Naive thymus-derived CD4-positive, alpha-beta T cell (primary cell): ENCODE data around the gene RNF38. TPM values are rescaled to one million over a fixed set of nuclear protein-coding genes. Genes with fewer than 3 reads are reported as not detected.

Source experiments
- ATAC-seq: fragments of 150-1000 bp; cut with Tn5 transposase; 2 replicates; pipeline ENCODE4 v1.10.0; 2021; ENCODE audit warnings: mild to moderate bottlenecking, moderate library complexity
- CTCF ChIA-PET: fragments of 350-600 bp; sonication (Branson Sonifier 250); formaldehyde crosslinking; loops from one replicate; lab custom pipeline; 2021; ENCODE audit warnings: antibody characterized with exemption; lab: Charles Lee
- POLR2A ChIA-PET: fragments of 350-600 bp; sonication (Branson Sonifier 250); formaldehyde crosslinking; loops from one replicate; lab custom pipeline; 2021; ENCODE audit warnings: antibody characterized with exemption, inconsistent platforms; lab: Charles Lee
- DNase-seq, 9 donors: peaks; one replicate each; pipeline versions ENCODE4 v3.0.0 to v3.0.0-alpha.2; 2020 to 2022; ENCODE audit warnings: mixed read lengths in 1 of 9
- H3K27ac ChIP-seq: one replicate; pipeline ENCODE4 v1.7.0; 2013; ENCODE audit warnings: mild to moderate bottlenecking, low read depth, low read length, moderate library complexity
- H3K27me3 ChIP-seq, 2 donors: one replicate each; pipeline ENCODE4 v1.7.0; 2013; ENCODE audit warnings: low read length in 2 of 2, mild to moderate bottlenecking in 2 of 2, moderate library complexity in 2 of 2; ENCODE audit not compliant: control insufficient read depth in 2 of 2, insufficient read depth in 2 of 2
- H3K36me3 ChIP-seq, 3 experiments: 1 replicate in 2 of 3; 2 replicates in 1 of 3; pipeline ENCODE4 v1.7.0; 2013; ENCODE audit warnings: low read length in 3 of 3, mild to moderate bottlenecking in 3 of 3, moderate library complexity in 1 of 3; ENCODE audit not compliant: insufficient read depth in 3 of 3, control insufficient read depth in 2 of 3
- H3K4me1 ChIP-seq, 2 donors: one replicate each; pipeline ENCODE4 v1.7.0; 2013; ENCODE audit warnings: low read length in 2 of 2, mild to moderate bottlenecking in 2 of 2, moderate library complexity in 1 of 2; ENCODE audit not compliant: control insufficient read depth in 2 of 2, insufficient read depth in 2 of 2
- H3K4me3 ChIP-seq: 2 replicates; pipeline ENCODE4 v1.7.0; 2013; ENCODE audit warnings: mild to moderate bottlenecking, low read length
- H3K9me3 ChIP-seq, 3 experiments: 1 replicate in 2 of 3; 2 replicates in 1 of 3; pipeline ENCODE4 v1.7.0; 2013; ENCODE audit warnings: low read length in 3 of 3; ENCODE audit not compliant: control insufficient read depth in 2 of 3
- H3K27ac Mint-ChIP-seq, 9 donors: one replicate each; pipeline ENCODE4 v1.8.0; 2020 to 2022; ENCODE audit warnings: mixed read lengths in 9 of 9, mild to moderate bottlenecking in 8 of 9, moderate library complexity in 5 of 9, inconsistent platforms in 2 of 9
- H3K27me3 Mint-ChIP-seq, 5 donors: one replicate each; pipeline ENCODE4 v1.8.0; 2021 to 2022; ENCODE audit warnings: mixed read lengths in 5 of 5, mild to moderate bottlenecking in 1 of 5
- H3K36me3 Mint-ChIP-seq, 5 donors: one replicate each; pipeline ENCODE4 v1.8.0; 2020 to 2022; ENCODE audit warnings: mixed read lengths in 5 of 5, mild to moderate bottlenecking in 3 of 5, inconsistent platforms in 1 of 5
- H3K4me1 Mint-ChIP-seq, 7 donors: one replicate each; pipeline ENCODE4 v1.8.0; 2020 to 2022; ENCODE audit warnings: mixed read lengths in 7 of 7, mild to moderate bottlenecking in 3 of 7, inconsistent platforms in 1 of 7
- H3K4me3 Mint-ChIP-seq, 10 donors: one replicate each; pipeline ENCODE4 v1.8.0; 2020 to 2022; ENCODE audit warnings: mild to moderate bottlenecking in 10 of 10, mixed read lengths in 10 of 10, moderate library complexity in 6 of 10, inconsistent platforms in 2 of 10
- H3K9me3 Mint-ChIP-seq, 11 donors: one replicate each; pipeline ENCODE4 v1.8.0; 2020 to 2022; ENCODE audit warnings: mixed read lengths in 11 of 11, mild to moderate bottlenecking in 4 of 11, inconsistent platforms in 1 of 11, moderate library complexity in 1 of 11
- intact Hi-C, 2 donors: fragments of 100-400 bp; cut with micrococcal nuclease; formaldehyde crosslinking; loops; one replicate each; pipeline ENCODE4 v1.15.1; 2023
- polyA plus RNA-seq, 2 donors: library from polyadenylated mRNA; unstranded; fragments of 300-500 nt; fragmentation: Illumina TruSeq; gene quantifications; one replicate each; pipeline ENCODE4 v1.2.3, GENCODE V29; 2021
- total RNA-seq, 6 experiments: library from RNA in 5 of 6; stranded (reverse) in 5 of 6; gene quantifications; 1 replicate in 5 of 6; 2 replicates in 1 of 6; pipeline ENCODE4 v1.2.3 and lab custom pipeline; 2021 to 2026

Gene RNF38
- total and polyA plus RNA-seq, 7 experiments from 2014 or later: 16.8 to 88.2 (median 69.3) TPM

DNA sequence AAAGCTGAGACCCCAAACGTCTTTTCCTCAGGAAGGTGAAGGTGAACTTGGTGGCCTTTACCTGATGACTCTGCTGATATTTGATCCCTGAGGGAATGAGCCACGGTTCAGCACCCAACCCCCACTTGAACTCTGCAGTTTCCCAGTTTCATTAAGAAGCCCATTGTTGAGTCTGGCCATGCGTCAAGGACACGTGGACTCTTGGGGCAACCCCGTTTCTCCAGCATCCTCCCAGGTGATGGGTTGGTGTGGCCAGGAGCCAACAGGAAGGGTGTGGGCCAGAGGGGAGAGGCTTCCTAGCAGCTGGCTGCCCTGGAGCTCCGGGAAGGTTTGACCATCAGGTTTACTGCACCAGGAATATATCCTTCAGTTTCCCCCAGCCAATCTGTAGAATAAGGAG is 82.3 kb downstream of the RNF38 start:
- Histone ChIP-seq H3K4me3 (no peak overlapping the region), H3K36me3 (no peaks in the 10 kb centered on the region), H3K9me3 (no peaks in the 10 kb centered on the region), H3K27me3 (no peaks in the 10 kb centered on the region), H3K27ac (no peak overlapping the region), H3K4me1 (no peaks in the 10 kb centered on the region)
- Mint-ChIP-seq H3K4me1 (peaks cover 0 to 4% (median 0%) of the 10 kb centered on the region in 7 donors), H3K27ac (no peak overlapping the region), H3K4me3 (no peak overlapping the region), H3K27me3 (peaks cover 0 to 14% (median 0%) of the 10 kb centered on the region in 5 donors), H3K9me3 (peaks cover 0 to 5% (median 0%) of the 10 kb centered on the region in 11 donors), H3K36me3 (no peaks in the 10 kb centered on the region)
- intact Hi-C loops: no loop called here
- ChIA-PET CTCF (interaction anchor here (1.2 kb wide), 1 partner anchor 11 kb away, joined by 3 read pairs; no protein-coding TSS in a partner anchor), POLR2A (no interaction called here)
- ATAC-seq (no peak), DNase-seq (no peak)

DNA sequence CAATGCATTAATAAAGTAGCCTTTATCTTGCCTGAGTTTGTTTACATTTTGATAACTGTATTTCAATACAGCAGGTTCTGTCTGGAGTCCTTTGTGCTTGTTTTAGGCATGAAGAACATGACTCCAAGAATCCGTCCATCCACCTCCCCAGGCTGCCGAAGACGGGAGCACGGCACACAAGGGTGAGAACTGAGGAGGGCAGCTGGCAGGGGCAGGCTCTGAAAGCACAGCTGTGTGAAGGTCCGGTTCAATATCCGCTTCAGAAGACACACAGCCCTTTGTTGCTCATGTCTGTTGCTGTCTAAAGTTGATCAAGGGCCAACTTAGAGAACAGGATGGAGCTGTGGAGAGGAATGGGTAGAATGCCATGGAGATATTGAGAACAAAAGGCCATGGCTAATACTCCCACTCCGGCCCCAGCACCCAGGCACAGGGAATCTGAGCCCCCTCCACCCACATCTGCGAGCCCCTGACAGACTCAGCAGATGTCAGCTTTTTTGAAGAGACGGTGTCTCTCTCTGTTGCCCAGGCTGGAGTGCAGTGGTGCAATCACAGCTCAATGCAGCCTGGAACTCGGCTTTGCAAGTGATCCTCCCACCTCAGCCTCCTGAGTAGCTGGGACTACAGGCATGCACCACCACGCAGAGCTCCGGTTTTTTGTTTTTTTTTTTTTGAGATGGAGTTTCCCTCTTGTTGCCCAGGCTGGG is 83.3 kb downstream of the RNF38 start:
- H3K27me3 ChIP-seq: no peaks in the 10 kb centered on the region
- ChIA-PET CTCF (interaction anchor here (0.8 kb wide), 1 partner anchor 13 kb away, joined by 3 read pairs; no protein-coding TSS in a partner anchor), POLR2A (no interaction called here)
- intact Hi-C loops: no loop called here
- Mint-ChIP-seq H3K4me1 (peaks cover 0 to 4% (median 0%) of the 10 kb centered on the region in 7 donors), H3K27ac (no peak overlapping the region), H3K9me3 (peaks cover 0 to under 1% (median 0%) of the 10 kb centered on the region in 11 donors), H3K36me3 (no peaks in the 10 kb centered on the region), H3K4me3 (no peak overlapping the region), H3K27me3 (peaks cover 0 to 14% (median 0%) of the 10 kb centered on the region in 5 donors)
- H3K36me3 ChIP-seq: no peaks in the 10 kb centered on the region
- H3K4me1 ChIP-seq: no peaks in the 10 kb centered on the region
- no peaks in the 10 kb centered on the region for H3K9me3 ChIP-seq
- H3K27ac ChIP-seq: no peak overlapping the region
- no peak overlapping the region for H3K4me3 ChIP-seq
- DNase-seq (no peak), ATAC-seq (no peak)

DNA sequence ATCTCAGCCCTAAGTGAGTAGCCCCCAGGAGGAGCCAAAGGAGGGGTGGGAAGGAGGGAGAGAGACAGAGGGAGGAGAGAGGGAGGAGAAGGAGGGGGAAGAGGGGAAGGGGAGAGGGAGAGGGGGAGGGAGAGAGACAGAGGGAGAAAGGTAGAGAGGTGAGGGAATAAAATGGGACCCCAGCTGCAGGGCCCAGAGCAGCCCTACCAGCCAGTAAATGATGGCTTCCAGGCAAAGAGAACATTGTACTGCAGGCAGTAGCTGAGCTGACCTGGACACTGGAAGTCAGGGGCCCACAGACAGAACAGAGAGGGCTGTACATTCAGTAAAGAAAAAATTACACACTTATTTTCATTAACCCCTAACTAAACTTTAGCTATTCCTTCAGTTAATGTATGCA is 84.0 kb downstream of the RNF38 start:
- ChIA-PET POLR2A (no interaction called here), CTCF (interaction anchor here (0.6 to 0.8 kb wide), 2 partner anchors 11 to 14 kb away, joined by 3 read pairs; no protein-coding TSS in a partner anchor)
- peaks cover 0 to 14% (median 0%) of the 10 kb centered on the region in 5 donors for H3K27me3 Mint-ChIP-seq
- no peak overlapping the region for H3K27ac Mint-ChIP-seq
- ATAC-seq: no peak
- Histone ChIP-seq H3K4me1 (no peaks in the 10 kb centered on the region), H3K36me3 (no peaks in the 10 kb centered on the region), H3K4me3 (no peak overlapping the region), H3K27ac (no peak overlapping the region), H3K27me3 (no peaks in the 10 kb centered on the region), H3K9me3 (no peaks in the 10 kb centered on the region)
- no peak for DNase-seq
- H3K4me3 Mint-ChIP-seq: no peak overlapping the region
- no peaks in the 10 kb centered on the region for H3K36me3 Mint-ChIP-seq
- intact Hi-C loops: no loop called here
- H3K4me1 Mint-ChIP-seq: peaks cover 0 to 4% (median 0%) of the 10 kb centered on the region in 7 donors
- no peaks in the 10 kb centered on the region for H3K9me3 Mint-ChIP-seq

DNA sequence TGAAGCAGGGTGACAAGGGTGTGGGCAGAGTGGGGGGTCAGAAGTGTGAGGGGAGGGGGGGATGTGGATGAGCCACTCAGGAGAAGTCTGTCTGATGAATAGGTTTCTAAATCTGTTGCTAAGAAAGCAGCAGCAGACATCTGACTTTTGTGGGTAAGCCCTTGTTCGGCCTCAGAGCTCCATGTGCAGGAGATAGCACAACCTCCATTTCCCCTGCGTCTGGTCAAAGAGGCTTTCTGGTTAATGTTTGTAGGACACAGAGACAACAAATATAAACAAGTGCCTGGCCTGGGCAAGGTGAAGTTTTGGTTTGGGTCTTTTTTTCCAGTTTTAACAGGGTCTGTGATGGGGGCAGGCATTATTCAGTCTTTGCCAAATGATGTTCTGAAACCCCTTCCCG is 84.8 kb downstream of the RNF38 start:
- Histone ChIP-seq H3K4me3 (no peak overlapping the region), H3K36me3 (no peaks in the 10 kb centered on the region), H3K9me3 (no peaks in the 10 kb centered on the region), H3K27me3 (no peaks in the 10 kb centered on the region), H3K4me1 (no peaks in the 10 kb centered on the region), H3K27ac (no peak overlapping the region)
- no peaks in the 10 kb centered on the region for H3K9me3 Mint-ChIP-seq
- ATAC-seq: no peak
- peaks cover 0 to 14% (median 0%) of the 10 kb centered on the region in 5 donors for H3K27me3 Mint-ChIP-seq
- H3K4me1 Mint-ChIP-seq: peaks cover 0 to 4% (median 0%) of the 10 kb centered on the region in 7 donors
- intact Hi-C loops: no loop called here
- H3K27ac Mint-ChIP-seq: no peak overlapping the region
- no peaks in the 10 kb centered on the region for H3K36me3 Mint-ChIP-seq
- ChIA-PET CTCF (no interaction called here), POLR2A (no interaction called here)
- DNase-seq: no peak
- no peak overlapping the region for H3K4me3 Mint-ChIP-seq

DNA sequence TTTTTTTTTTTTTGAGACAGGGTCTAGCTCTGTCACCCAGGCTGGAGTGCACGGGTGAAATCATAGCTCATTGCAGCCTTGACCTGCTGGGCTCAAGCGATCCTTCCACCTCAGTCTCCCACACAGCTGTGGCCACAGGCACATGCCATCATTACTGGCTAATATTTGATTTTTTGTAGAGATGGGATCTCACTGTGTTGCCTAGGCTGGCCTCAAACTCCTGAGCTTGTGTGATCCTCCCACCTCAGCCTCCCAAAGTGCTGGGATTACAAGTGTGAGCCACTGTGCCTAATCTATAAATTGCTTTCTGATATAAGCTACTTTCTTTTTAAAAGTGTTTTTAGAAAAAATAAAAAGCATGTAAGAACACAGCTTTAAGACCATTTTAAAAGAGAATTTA is 85.3 kb downstream of the RNF38 start:
- intact Hi-C loops: no loop called here
- DNase-seq: no peak
- CTCF ChIA-PET: interaction anchor here (1.1 kb wide), 1 partner anchor 241 kb away, joined by 4 read pairs; no protein-coding TSS in a partner anchor

DNA sequence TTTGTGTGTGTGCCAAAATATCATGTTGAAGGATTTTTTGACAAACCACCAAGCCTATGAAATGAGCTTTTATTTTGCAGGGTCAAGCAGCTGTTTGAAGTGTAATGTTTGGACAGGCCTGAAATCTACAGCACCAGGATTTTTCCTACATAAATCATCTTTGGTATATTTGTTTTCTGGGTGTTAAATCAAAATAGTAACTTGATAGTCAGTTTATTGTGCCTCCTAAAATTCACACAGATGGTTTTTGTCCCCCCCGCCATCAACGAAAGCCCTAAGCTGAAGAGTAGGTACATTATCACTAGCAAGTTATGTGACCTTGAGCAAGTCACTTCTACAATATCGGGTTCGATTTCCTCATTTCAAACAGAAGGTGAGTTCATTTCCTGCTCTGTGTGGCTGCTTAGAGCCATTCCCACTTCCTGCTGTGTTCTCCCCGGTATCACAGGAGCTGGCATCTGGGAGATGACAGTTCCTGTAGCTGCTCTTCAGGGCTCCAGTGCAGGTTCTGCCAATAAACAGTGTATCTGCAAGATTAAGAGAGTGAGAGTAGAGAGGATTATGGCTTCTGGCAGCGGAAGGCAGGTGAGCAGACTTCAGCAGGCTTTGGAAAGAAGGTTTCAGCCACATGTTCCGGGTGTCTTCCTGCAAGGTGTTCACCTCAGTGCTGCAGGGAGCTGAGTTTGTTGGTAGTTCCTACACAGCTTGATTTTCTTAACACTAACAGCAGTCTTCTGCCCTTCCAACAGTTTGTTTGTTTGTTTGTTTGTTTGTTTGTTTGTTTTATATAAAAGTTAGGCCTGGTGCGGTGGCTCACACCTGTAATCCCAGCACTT is 93.4 kb downstream of the RNF38 start:
- ChIA-PET POLR2A (no interaction called here), CTCF (interaction anchor here (1.0 kb wide), 1 partner anchor 22 kb away, joined by 3 read pairs; no protein-coding TSS in a partner anchor)

More for the DNA sequence above, 85.3 kb downstream of the RNF38 start:
- ATAC-seq: no peak
- no peaks in the 10 kb centered on the region for H3K27me3 ChIP-seq
- no peaks in the 10 kb centered on the region for H3K9me3 Mint-ChIP-seq
- peaks cover 0 to 14% (median 0%) of the 10 kb centered on the region in 5 donors for H3K27me3 Mint-ChIP-seq
- peaks cover 0 to 4% (median 0%) of the 10 kb centered on the region in 7 donors for H3K4me1 Mint-ChIP-seq
- no peak overlapping the region for H3K4me3 Mint-ChIP-seq
- no peaks in the 10 kb centered on the region for H3K36me3 ChIP-seq
- no peaks in the 10 kb centered on the region for H3K9me3 ChIP-seq
- POLR2A ChIA-PET: no interaction called here
- H3K27ac Mint-ChIP-seq: no peak overlapping the region
- no peak overlapping the region for H3K27ac ChIP-seq
- H3K36me3 Mint-ChIP-seq: no peaks in the 10 kb centered on the region
- H3K4me1 ChIP-seq: no peaks in the 10 kb centered on the region
- no peak overlapping the region for H3K4me3 ChIP-seq

More for the DNA sequence above, 93.4 kb downstream of the RNF38 start:
- intact Hi-C loops: no loop called here
- Histone ChIP-seq H3K27ac (peak overlapping the region; percentile 21), H3K4me1 (peaks cover 0 to 10% of the 10 kb centered on the region in 2 donors), H3K27me3 (no peaks in the 10 kb centered on the region), H3K36me3 (no peaks in the 10 kb centered on the region), H3K4me3 (no peak overlapping the region), H3K9me3 (no peaks in the 10 kb centered on the region)
- Mint-ChIP-seq H3K4me3 (peak overlapping the region in 9 of 10 donors; percentile 4 to 84 (median 49)), H3K4me1 (peaks cover 6 to 24% (median 13%) of the 10 kb centered on the region in 7 donors), H3K9me3 (peaks cover 0 to 1% (median 0%) of the 10 kb centered on the region in 11 donors), H3K36me3 (peaks cover 0 to 4% (median 0%) of the 10 kb centered on the region in 5 donors), H3K27ac (peak overlapping the region in 8 of 9 donors; percentile 34 to 84 (median 64)), H3K27me3 (no peaks in the 10 kb centered on the region)
- DNase-seq (peak in 2 of 9 donors; percentile 6 to 8), ATAC-seq (no peak)
